ENCODE data around the gene CREBBP.

DNA sequence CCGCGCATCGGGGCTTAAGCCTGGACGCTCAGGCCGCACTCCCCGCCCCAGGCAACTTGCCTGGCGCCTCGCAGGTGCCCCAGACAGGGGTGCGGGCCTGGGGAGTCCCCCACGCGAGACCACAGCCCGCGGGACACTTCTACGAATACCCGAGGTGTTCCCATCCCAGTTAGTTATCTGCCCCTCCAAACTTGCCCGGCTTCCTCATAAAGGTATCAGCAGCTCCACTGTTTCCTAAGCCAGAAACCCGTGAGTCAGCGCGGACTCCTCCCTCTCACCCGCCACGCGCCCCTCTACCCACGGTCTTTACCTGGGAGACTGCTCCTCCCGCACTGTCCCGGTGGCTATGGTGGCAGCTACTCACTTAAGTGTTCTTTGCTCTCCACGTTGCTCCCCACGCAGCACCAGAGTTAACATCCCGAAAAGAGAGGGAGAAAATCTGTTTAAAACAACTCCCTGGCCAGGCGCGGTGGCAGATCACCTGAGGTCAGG, 1.0 kb upstream of the CREBBP start:
- TF ChIP-seq POLR2A (IDR thresholded peaks at IDR 0.05; ENCODE audit: low read depth) (no peak), EP300 (IDR thresholded peaks at IDR 0.05) (no peak)
- TF ChIP-seq, protein P1, sequence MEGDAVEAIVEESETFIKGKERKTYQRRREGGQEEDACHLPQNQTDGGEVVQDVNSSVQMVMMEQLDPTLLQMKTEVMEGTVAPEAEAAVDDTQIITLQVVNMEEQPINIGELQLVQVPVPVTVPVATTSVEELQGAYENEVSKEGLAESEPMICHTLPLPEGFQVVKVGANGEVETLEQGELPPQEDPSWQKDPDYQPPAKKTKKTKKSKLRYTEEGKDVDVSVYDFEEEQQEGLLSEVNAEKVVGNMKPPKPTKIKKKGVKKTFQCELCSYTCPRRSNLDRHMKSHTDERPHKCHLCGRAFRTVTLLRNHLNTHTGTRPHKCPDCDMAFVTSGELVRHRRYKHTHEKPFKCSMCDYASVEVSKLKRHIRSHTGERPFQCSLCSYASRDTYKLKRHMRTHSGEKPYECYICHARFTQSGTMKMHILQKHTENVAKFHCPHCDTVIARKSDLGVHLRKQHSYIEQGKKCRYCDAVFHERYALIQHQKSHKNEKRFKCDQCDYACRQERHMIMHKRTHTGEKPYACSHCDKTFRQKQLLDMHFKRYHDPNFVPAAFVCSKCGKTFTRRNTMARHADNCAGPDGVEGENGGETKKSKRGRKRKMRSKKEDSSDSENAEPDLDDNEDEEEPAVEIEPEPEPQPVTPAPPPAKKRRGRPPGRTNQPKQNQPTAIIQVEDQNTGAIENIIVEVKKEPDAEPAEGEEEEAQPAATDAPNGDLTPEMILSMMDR (IDR thresholded peaks at IDR 0.05): no peak
